ENCODE data around the gene SWT1. TPM values are rescaled to one million over a fixed set of nuclear protein-coding genes. Genes with fewer than 3 reads are reported as not detected.

Gene SWT1
- total and polyA plus RNA-seq, 2 of the 13 experiments (the other 11 are each of a cell fraction or from before 2014, with no cell fraction given), result 1.7 to 2.5 TPM

DNA sequence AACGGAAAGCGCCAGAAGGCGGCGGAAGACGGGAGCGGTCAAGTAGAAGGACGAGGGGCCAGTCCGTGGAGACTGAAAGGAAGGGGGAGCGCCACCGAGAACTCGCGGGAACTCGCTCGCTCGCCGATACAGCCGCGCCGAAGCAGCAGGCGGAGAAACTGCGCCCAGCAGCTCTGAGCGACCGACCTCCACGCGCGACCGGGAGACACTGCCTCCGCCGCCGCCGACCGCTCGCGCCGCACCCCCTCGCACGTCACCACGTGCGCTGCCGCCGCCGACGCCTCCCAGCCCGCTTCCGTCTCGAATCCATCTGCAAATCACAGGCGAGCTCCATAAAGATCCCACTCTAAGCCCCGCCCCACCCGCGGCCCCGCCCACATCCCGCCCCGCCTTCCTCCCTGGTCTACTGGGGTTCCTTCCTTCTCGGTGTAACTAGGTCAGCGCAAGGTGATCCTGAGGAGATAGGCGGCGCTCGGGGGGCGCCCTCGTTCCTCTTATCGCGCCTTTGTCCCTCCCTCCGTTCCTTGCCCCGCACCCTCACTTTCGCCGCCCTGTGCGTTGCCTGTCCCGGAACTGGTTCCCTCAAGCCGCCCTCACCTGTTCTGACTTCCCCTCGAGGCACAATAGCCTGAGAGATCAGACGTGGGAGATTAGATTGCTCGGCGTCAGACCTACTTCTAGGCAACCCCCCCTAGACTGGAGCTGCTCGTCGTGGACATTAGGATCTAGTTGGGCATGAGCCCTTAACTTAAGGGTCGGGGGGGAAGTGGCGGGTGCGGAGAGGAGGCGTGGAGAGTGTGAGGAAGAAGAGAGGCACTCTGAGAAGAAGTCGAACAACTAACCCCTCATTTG lies 160.3 kb downstream of the SWT1 start, which contains the start of gene IVNS1ABP (continued):
- TF ChIP-seq ZNF484 (CRISPR knock-in tag; IDR thresholded peaks at IDR 0.05; ENCODE audit: borderline replicate concordance, low read depth) (no peak), ZNF609 (CRISPR knock-in tag; IDR thresholded peaks at IDR 0.05; ENCODE audit: borderline replicate concordance) (no peak), NR1H2 (CRISPR knock-in tag; IDR thresholded peaks at IDR 0.05; ENCODE audit: borderline replicate concordance, low read depth) (no peak), MAFK (conservative IDR thresholded peaks at IDR 0.05 in 1 of 2, IDR thresholded peaks at IDR 0.05 in 1 of 2; ENCODE audit: low read length in 2 of 2) (no peak), CENPT (CRISPR knock-in tag; IDR thresholded peaks at IDR 0.05; ENCODE audit: low read depth) (peak; percentile 85; the same call in 1 of the 2 replicates), PCBP1 (IDR thresholded peaks at IDR 0.05; ENCODE audit: borderline replicate concordance, low read depth, low read length) (no peak), MED8 (CRISPR knock-in tag; IDR thresholded peaks at IDR 0.05; ENCODE audit: insufficient replicate concordance) (no peak), ZNF784 (CRISPR knock-in tag; IDR thresholded peaks at IDR 0.05; ENCODE audit: borderline replicate concordance) (peak; percentile 58; the same call in 1 of the 2 replicates), TMF1 (CRISPR knock-in tag; IDR thresholded peaks at IDR 0.05; ENCODE audit: low read depth) (no peak; the same call in 1 of the 2 replicates), TFDP1 (CRISPR knock-in tag; IDR thresholded peaks at IDR 0.05; ENCODE audit: borderline replicate concordance) (peak; percentile 86; the same call in 1 of the 2 replicates), LCORL (IDR thresholded peaks at IDR 0.05) (no peak), LCORL (CRISPR knock-in tag; IDR thresholded peaks at IDR 0.05) (peak; percentile 46; the same call in 1 of the 2 replicates), BCL6 (CRISPR knock-in tag; IDR thresholded peaks at IDR 0.05) (no peak), ZNF891 (CRISPR knock-in tag; IDR thresholded peaks at IDR 0.05) (no peak)
- TF ChIP-seq, protein P1, sequence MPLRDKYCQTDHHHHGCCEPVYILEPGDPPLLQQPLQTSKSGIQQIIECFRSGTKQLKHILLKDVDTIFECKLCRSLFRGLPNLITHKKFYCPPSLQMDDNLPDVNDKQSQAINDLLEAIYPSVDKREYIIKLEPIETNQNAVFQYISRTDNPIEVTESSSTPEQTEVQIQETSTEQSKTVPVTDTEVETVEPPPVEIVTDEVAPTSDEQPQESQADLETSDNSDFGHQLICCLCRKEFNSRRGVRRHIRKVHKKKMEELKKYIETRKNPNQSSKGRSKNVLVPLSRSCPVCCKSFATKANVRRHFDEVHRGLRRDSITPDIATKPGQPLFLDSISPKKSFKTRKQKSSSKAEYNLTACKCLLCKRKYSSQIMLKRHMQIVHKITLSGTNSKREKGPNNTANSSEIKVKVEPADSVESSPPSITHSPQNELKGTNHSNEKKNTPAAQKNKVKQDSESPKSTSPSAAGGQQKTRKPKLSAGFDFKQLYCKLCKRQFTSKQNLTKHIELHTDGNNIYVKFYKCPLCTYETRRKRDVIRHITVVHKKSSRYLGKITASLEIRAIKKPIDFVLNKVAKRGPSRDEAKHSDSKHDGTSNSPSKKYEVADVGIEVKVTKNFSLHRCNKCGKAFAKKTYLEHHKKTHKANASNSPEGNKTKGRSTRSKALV (CRISPR knock-in tag; IDR thresholded peaks at IDR 0.05), result peak; percentile 50; the same call in 1 of the 2 replicates

Measured in HepG2 (cell line).